Stomach (tissue), 4 donors: ENCODE measurements around the gene PSMB3.

Experiments used
- CTCF ChIP-seq, 7 experiments: fragments of 450-650 bp in 4 of 7; fragments of 200-600 bp in 3 of 7; sonication (generic) in 3 of 7; IDR thresholded peaks; one replicate each; pipeline ENCODE4 v1.5.1; 2016 to 2019; ENCODE audit warnings: antibody characterized with exemption in 7 of 7, control low read depth in 2 of 7, mild to moderate bottlenecking in 1 of 7
- EP300 ChIP-seq: sonication (generic); formaldehyde crosslinking; IDR thresholded peaks from one replicate; pipeline ENCODE4 v1.6.1; 2017; ENCODE audit warnings: antibody characterized with exemption
- POLR2A ChIP-seq, 4 donors: fragments of 450-650 bp; IDR thresholded peaks; one replicate each; pipeline ENCODE4 v1.6.1; 2016; ENCODE audit warnings: antibody characterized with exemption in 4 of 4, control low read depth in 2 of 4, mild to moderate bottlenecking in 1 of 4, moderate library complexity in 1 of 4

DNA sequence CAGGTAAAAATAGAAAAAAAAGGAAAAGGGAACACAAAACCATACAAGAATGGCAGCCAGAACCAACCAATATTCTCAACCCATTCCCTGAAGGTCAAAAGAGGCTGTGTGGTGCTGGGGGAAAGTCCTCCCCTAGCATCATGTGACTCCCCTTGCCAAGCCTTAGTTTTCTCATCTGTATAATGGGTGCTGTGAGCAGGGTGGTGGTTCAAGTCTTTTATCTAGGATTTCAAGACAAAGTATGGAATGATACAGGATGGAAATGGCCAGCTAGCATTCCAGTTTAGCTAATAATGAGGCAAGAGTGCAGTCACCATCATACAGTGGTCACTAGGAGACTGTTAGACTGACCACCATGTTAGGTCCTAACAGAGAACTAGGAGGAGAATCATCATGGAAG lies 20.7 kb downstream of the PSMB3 start:
- TF ChIP-seq CTCF (IDR thresholded peaks at IDR 0.05) (no peak), EP300 (no peak), POLR2A (IDR thresholded peaks at IDR 0.05) (no peak)
